Astrocyte (in vitro differentiated cells and primary cell): Measurements from ENCODE around the gene TAOK2. TPM values are rescaled to one million over a fixed set of nuclear protein-coding genes. Genes with fewer than 3 reads are reported as not detected.

ENCODE experiments used
- DNase-seq: peaks from one replicate; pipeline ENCODE4 v3.0.0-alpha.2; 2010; ENCODE audit warnings: low read depth
- FAIRE-seq: peaks from 2 replicates; lab custom pipeline; 2011; peaks lifted over from hg19 to GRCh38; lab: Jason Lieb, UNC
- H2AFZ ChIP-seq: 2 replicates; pipeline ENCODE4 v1.6.0; 2012; ENCODE audit warnings: low read depth, low read length, inconsistent platforms
- H3K27ac ChIP-seq: 2 replicates; pipeline ENCODE4 v1.5.1; 2011; ENCODE audit warnings: low read depth, low read length, inconsistent platforms
- H3K27me3 ChIP-seq: 2 replicates; pipeline ENCODE4 v1.6.0; 2011; ENCODE audit warnings: low read length, inconsistent platforms; ENCODE audit not compliant: insufficient read depth
- H3K36me3 ChIP-seq: 2 replicates; pipeline ENCODE4 v1.5.1; 2011; ENCODE audit warnings: low read length, inconsistent platforms; ENCODE audit not compliant: insufficient read depth
- H3K4me1 ChIP-seq: 2 replicates; pipeline ENCODE4 v1.5.1; 2011; ENCODE audit warnings: low read length, inconsistent platforms; ENCODE audit not compliant: insufficient read depth
- H3K4me2 ChIP-seq: 2 replicates; pipeline ENCODE4 v1.6.0; 2012; ENCODE audit warnings: low read length, inconsistent platforms
- H3K4me3 ChIP-seq: 2 replicates; pipeline ENCODE4 v1.5.1; 2011; ENCODE audit warnings: low read depth, mild to moderate bottlenecking, low read length, inconsistent platforms; ENCODE audit not compliant: insufficient read depth
- H3K79me2 ChIP-seq: 2 replicates; pipeline ENCODE4 v1.6.0; 2012; ENCODE audit warnings: mild to moderate bottlenecking, low read length, inconsistent platforms; ENCODE audit not compliant: insufficient read depth
- H3K9ac ChIP-seq: 2 replicates; pipeline ENCODE4 v1.6.0; 2012; ENCODE audit warnings: mild to moderate bottlenecking, low read length, inconsistent platforms
- H3K9me3 ChIP-seq: 2 replicates; pipeline ENCODE4 v1.5.1; 2012; ENCODE audit warnings: low read depth, mild to moderate bottlenecking, low read length, inconsistent platforms; ENCODE audit not compliant: insufficient read depth
- H4K20me1 ChIP-seq: 2 replicates; pipeline ENCODE4 v1.6.0; 2012; ENCODE audit warnings: low read length, inconsistent platforms; ENCODE audit not compliant: insufficient read depth
- H3K27ac Mint-ChIP-seq: one replicate; pipeline ENCODE4 v1.8.0; 2021; ENCODE audit warnings: mild to moderate bottlenecking, mixed read lengths; ENCODE audit not compliant: unreplicated experiment
- H3K27me3 Mint-ChIP-seq: one replicate; pipeline ENCODE4 v1.8.0; 2021; ENCODE audit warnings: low read depth, mixed read lengths; ENCODE audit not compliant: unreplicated experiment
- H3K36me3 Mint-ChIP-seq: one replicate; pipeline ENCODE4 v1.8.0; 2021; ENCODE audit warnings: low read depth, mixed read lengths; ENCODE audit not compliant: unreplicated experiment
- H3K4me1 Mint-ChIP-seq: one replicate; pipeline ENCODE4 v1.8.0; 2021; ENCODE audit warnings: low read depth, mixed read lengths; ENCODE audit not compliant: unreplicated experiment
- H3K4me3 Mint-ChIP-seq: one replicate; pipeline ENCODE4 v1.8.0; 2021; ENCODE audit warnings: mild to moderate bottlenecking, moderate library complexity, mixed read lengths; ENCODE audit not compliant: unreplicated experiment
- H3K9me3 Mint-ChIP-seq: one replicate; pipeline ENCODE4 v1.8.0; 2021; ENCODE audit warnings: mild to moderate bottlenecking, mixed read lengths; ENCODE audit not compliant: unreplicated experiment
- CTCF ChIP-seq: IDR thresholded peaks from 2 replicates; pipeline ENCODE4 v1.5.1; 2011; ENCODE audit warnings: low read depth, mild to moderate bottlenecking, inconsistent platforms, low read length, moderate library complexity; ENCODE audit not compliant: insufficient read depth
- EZH2 ChIP-seq: IDR thresholded peaks from 2 replicates; pipeline ENCODE4 v1.6.1; 2012; ENCODE audit warnings: mild to moderate bottlenecking, low read length, inconsistent platforms; ENCODE audit not compliant: insufficient read depth
- total RNA-seq: library from RNA; stranded (reverse); gene quantifications from 2 replicates; pipeline ENCODE4 v1.2.1, GENCODE V29; 2021

The TAOK2 gene
- total RNA-seq, 1 donor from 2014 or later = 55.9 TPM

GRCh38 chr16:29963021-29963743, 10.5 kb upstream of the TAOK2 start:
- H3K9ac ChIP-seq = peak overlapping the region; percentile 89

DNA sequence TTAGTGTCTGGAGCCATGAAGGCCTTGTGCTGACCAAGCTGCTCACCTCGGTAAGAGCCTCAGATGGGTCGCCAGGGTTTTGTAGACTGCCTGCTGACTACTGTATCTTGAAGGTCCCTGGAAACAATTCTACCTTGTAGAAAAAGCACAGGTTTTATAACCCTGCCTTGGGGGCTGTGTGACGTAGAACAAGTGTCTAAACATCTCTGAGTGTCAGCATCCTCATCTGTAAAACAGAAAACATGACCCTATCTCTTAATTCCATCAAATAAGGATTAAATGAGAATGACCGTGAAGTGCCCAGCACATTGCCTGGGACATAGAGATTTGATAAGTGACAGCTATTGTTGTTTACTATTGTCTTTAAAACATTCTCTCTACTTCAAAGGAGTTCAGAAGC, 5.5 kb upstream of the TAOK2 start:
- peaks cover 3% of the 10 kb centered on the region for H3K4me1 Mint-ChIP-seq
- FAIRE-seq = no peak
- H3K27me3 ChIP-seq = no peaks in the 10 kb centered on the region
- H3K4me3 ChIP-seq = no peak overlapping the region
- no peak overlapping the region for H3K4me3 Mint-ChIP-seq
- H3K27me3 Mint-ChIP-seq = no peaks in the 10 kb centered on the region
- peaks cover 2% of the 10 kb centered on the region for H3K9me3 Mint-ChIP-seq
- H3K79me2 ChIP-seq = no peaks in the 10 kb centered on the region
- no peak for DNase-seq
- no peak overlapping the region for H2AFZ ChIP-seq
- no peaks in the 10 kb centered on the region for H3K4me1 ChIP-seq
- no peak overlapping the region for H3K9ac ChIP-seq
- H4K20me1 ChIP-seq = no peaks in the 10 kb centered on the region
- peaks cover 3% of the 10 kb centered on the region for H3K9me3 ChIP-seq
- H3K36me3 ChIP-seq = peaks cover 12% of the 10 kb centered on the region
- H3K4me2 ChIP-seq = no peak overlapping the region
- H3K36me3 Mint-ChIP-seq = peaks cover 32% of the 10 kb centered on the region
- H3K27ac ChIP-seq = no peak overlapping the region
- TF ChIP-seq CTCF = no peak
- TF ChIP-seq EZH2 = no peak
- H3K27ac Mint-ChIP-seq = no peak overlapping the region

More at GRCh38 chr16:29963021-29963743, 10.5 kb upstream of the TAOK2 start:
- no peaks in the 10 kb centered on the region for H3K9me3 ChIP-seq
- H4K20me1 ChIP-seq = no peaks in the 10 kb centered on the region
- no peak for FAIRE-seq
- Mint-ChIP-seq H3K27ac (peak overlapping the region; percentile 97), H3K36me3 (peaks cover 11% of the 10 kb centered on the region), H3K4me3 (peak overlapping the region; percentile 93), H3K27me3 (no peaks in the 10 kb centered on the region), H3K9me3 (no peaks in the 10 kb centered on the region), H3K4me1 (peaks cover 11% of the 10 kb centered on the region)
- H2AFZ ChIP-seq = peak overlapping the region; percentile 66
- no peaks in the 10 kb centered on the region for H3K79me2 ChIP-seq
- H3K4me2 ChIP-seq = peak overlapping the region; percentile 99
- peaks cover 13% of the 10 kb centered on the region for H3K4me1 ChIP-seq
- H3K4me3 ChIP-seq = peak overlapping the region; percentile 75
- TF ChIP-seq CTCF (no peak), EZH2 (no peak)
- H3K27me3 ChIP-seq = no peaks in the 10 kb centered on the region
- peaks cover 6% of the 10 kb centered on the region for H3K36me3 ChIP-seq
- H3K27ac ChIP-seq = no peak overlapping the region
- no peak for DNase-seq

DNA sequence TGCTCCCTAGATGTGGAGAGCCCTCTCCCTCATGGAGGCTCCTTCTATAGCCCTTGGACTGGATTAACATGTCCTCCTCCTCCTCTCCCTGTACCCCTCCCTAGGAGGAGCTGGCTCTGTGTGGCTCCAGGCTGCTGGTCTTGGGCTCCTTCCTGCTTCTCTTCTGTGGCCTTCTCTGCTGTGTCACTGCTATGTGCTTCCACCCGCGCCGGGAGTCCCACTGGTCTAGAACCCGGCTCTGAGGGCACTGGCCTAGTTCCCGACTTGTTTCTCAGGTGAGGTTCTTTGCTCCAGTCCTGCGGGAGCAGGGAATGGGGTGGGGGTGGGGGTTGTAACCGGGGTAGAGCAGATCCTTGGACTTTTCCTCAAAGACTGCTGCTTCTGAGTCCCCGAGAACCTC, 2.4 kb upstream of the TAOK2 start:
- TF ChIP-seq EZH2 (no peak), CTCF (no peak)
- H3K9ac ChIP-seq = no peak overlapping the region
- peaks cover 19% of the 10 kb centered on the region for H4K20me1 ChIP-seq
- H3K9me3 ChIP-seq = peaks cover 3% of the 10 kb centered on the region
- Mint-ChIP-seq H3K27me3 (no peaks in the 10 kb centered on the region), H3K4me1 (peaks cover 8% of the 10 kb centered on the region), H3K27ac (no peak overlapping the region), H3K4me3 (no peak overlapping the region), H3K9me3 (peaks cover 3% of the 10 kb centered on the region), H3K36me3 (peaks cover 25% of the 10 kb centered on the region)
- DNase-seq (no peak), FAIRE-seq (no peak)
- H3K27ac ChIP-seq = no peak overlapping the region
- H3K79me2 ChIP-seq = peaks cover 26% of the 10 kb centered on the region
- H3K4me1 ChIP-seq = peaks cover 15% of the 10 kb centered on the region
- no peaks in the 10 kb centered on the region for H3K27me3 ChIP-seq
- no peak overlapping the region for H3K4me2 ChIP-seq
- no peak overlapping the region for H2AFZ ChIP-seq
- no peak overlapping the region for H3K4me3 ChIP-seq
- peaks cover 12% of the 10 kb centered on the region for H3K36me3 ChIP-seq
